BLaER1 (cell line): ENCODE data around the gene COX20.
"Not testable (repeated sequence)": the region's sequence is repeated elsewhere in the genome, so short reads cannot be mapped to it uniquely, and the experiment has no call there.

Source experiments
- H3K27ac ChIP-seq: shearing (Covaris generic); formaldehyde crosslinking; 2 replicates; pipeline ENCODE4 v1.8.1; 2022
- H3K27me3 ChIP-seq: shearing (Covaris generic); formaldehyde crosslinking; 2 replicates; pipeline ENCODE4 v1.8.1; 2022
- H3K36me3 ChIP-seq: shearing (Covaris generic); formaldehyde crosslinking; 2 replicates; pipeline ENCODE4 v1.8.1; 2022
- H3K4me1 ChIP-seq: shearing (Covaris generic); formaldehyde crosslinking; 2 replicates; pipeline ENCODE4 v1.8.1; 2022
- H3K4me2 ChIP-seq: shearing (Covaris generic); formaldehyde crosslinking; 2 replicates; pipeline ENCODE4 v1.8.1; 2022
- H3K4me3 ChIP-seq: shearing (Covaris generic); formaldehyde crosslinking; 2 replicates; pipeline ENCODE4 v1.8.1; 2022
- H3K9ac ChIP-seq: shearing (Covaris generic); formaldehyde crosslinking; 2 replicates; pipeline ENCODE4 v1.8.1; 2022
- H3K9me3 ChIP-seq: shearing (Covaris generic); formaldehyde crosslinking; 2 replicates; pipeline ENCODE4 v1.8.1; 2022
- H4K20me1 ChIP-seq: shearing (Covaris generic); formaldehyde crosslinking; 2 replicates; pipeline ENCODE4 v1.8.1; 2022
- Cebpa-rat ChIP-seq: shearing (Covaris generic); IDR thresholded peaks from 2 replicates; pipeline ENCODE4 v1.8.1; 2022

Gene COX20

DNA sequence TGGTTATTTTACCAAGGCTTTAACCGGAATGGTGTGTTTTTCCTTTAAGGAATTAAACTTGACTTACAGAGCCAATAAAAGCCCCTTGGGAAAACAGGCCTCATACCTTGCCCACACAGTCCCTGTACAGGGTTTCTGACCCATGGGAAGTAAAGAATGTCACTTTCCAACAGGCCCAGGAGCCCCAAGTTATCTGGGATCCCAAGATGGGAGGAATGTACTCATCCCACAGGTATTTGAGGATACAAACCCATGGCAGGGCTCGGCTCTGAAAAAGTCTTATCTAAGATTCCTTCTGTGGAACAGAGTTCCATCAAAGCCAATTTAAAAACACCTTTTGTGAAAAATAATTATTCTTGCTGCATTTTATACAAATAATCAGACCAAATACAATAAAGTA is 15.3 kb upstream of the COX20 start:
- Histone ChIP-seq H3K27me3 (no peaks in the 10 kb centered on the region; the same call in 1 of the 2 replicates), H3K36me3 (no peaks in the 10 kb centered on the region), H3K27ac (no peak overlapping the region), H3K4me2 (no peak overlapping the region), H3K4me3 (no peak overlapping the region), H4K20me1 (no peaks in the 10 kb centered on the region), H3K9me3 (no peaks in the 10 kb centered on the region), H3K4me1 (peaks cover 8% of the 10 kb centered on the region), H3K9ac (no peak overlapping the region)
- TF ChIP-seq Cebpa-rat: no peak

DNA sequence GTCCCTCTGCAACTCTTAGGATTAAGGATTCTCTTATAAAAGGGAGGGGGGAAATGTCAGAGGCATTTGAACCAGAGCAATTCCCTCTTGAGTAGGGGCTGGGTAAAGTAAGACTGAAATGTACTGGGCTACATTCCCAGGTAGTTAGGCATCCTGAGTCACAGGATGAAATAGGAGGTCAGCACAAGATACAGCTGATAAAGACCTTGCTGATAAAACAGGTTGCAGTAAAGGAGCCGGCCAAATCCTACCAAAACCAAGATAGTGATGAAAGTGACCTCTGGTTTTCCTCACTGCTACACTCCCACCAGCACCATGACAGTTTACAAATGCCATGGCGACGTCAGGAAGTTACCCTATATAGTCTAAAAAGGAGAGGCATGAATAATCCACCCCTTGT is 14.3 kb upstream of the COX20 start:
- Histone ChIP-seq H3K27ac (no peak overlapping the region), H3K4me2 (no peak overlapping the region), H3K4me1 (no peaks in the 10 kb centered on the region), H3K36me3 (no peaks in the 10 kb centered on the region), H3K4me3 (no peak overlapping the region), H3K9ac (no peak overlapping the region), H4K20me1 (no peaks in the 10 kb centered on the region), H3K9me3 (no peaks in the 10 kb centered on the region), H3K27me3 (no peaks in the 10 kb centered on the region)
- TF ChIP-seq Cebpa-rat: no peak

DNA sequence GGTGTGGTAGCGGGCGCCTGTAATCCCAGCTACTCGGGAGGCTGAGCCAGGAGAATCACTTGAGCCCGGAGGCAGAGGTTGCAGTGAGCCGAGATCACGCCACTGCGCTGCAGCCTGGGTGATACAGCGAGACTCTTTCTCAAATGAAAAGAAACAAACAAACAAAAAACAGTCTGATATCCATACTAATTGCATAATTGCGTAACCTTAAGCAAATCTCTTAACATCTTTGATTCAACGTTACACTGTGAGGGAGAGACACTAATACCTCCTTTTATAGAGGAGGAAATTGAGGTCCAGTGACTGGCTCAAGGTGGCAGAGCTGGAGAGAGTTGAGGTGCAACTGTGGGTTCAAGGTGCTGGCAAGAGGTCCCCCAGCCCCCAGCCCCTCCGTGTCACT is 12.6 kb upstream of the COX20 start:
- H3K4me2 ChIP-seq: no peak overlapping the region
- H3K27ac ChIP-seq: no peak overlapping the region

DNA sequence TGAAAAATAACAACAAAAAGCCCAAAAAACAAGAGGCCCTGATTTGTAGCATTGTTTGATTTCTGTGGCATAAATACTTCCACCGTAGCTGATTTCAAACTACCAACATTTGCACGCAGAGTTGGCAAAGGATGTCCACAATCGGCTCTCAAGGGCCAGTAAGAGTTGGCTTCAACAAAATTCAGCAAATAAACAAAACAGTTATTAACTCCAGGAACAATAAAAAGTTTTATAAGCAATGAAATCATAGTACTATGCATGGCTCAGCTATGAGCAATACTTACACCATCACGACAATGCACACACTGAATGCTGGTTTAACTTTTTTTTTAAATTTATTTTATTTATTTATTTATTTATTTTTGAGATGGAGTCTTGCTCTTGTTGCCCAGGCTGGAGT is 8.7 kb upstream of the COX20 start:
- no peaks in the 10 kb centered on the region for H4K20me1 ChIP-seq
- H3K4me3 ChIP-seq: no peak overlapping the region
- H3K4me1 ChIP-seq: peaks cover 18% of the 10 kb centered on the region
- H3K9me3 ChIP-seq: 0 out of 2 replicates have a peak, but pooled peaks cover 2% of the 10 kb centered on the region
- no peaks in the 10 kb centered on the region for H3K36me3 ChIP-seq
- no peak overlapping the region for H3K4me2 ChIP-seq
- H3K27ac ChIP-seq: no peak overlapping the region
- no peaks in the 10 kb centered on the region for H3K27me3 ChIP-seq
- no peak for TF ChIP-seq Cebpa-rat
- H3K9ac ChIP-seq: no peak overlapping the region

More for the DNA sequence above, 12.6 kb upstream of the COX20 start:
- Histone ChIP-seq H3K27me3 (no peaks in the 10 kb centered on the region), H3K4me1 (no peaks in the 10 kb centered on the region), H3K9me3 (no peaks in the 10 kb centered on the region), H3K4me3 (no peak overlapping the region), H3K9ac (no peak overlapping the region), H4K20me1 (no peaks in the 10 kb centered on the region), H3K36me3 (no peaks in the 10 kb centered on the region)
- peak; percentile 38; the same call in 1 of the 2 replicates for TF ChIP-seq Cebpa-rat

DNA sequence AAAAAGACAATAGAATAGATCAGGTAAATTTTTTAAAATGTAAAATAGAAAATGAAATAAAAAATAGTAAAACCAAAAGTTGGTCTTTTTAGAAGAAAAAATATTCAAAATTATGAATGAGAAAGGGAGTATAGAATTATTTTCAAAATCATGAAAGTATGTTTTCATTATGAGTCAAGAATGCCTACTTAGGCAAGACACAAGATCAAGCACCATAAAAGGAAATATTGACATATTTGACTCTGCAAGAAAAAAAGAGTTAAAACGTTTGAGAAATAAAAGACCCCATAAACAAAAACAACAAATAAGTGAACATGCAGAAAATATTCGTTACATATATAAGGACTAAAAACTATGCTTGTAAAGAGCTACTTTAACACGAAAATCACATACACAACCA is 4.8 kb upstream of the COX20 start:
- Histone ChIP-seq H3K36me3 (no peaks in the 10 kb centered on the region), H3K9ac (no peak overlapping the region), H3K4me1 (peaks cover 34% of the 10 kb centered on the region), H4K20me1 (no peaks in the 10 kb centered on the region), H3K27me3 (no peaks in the 10 kb centered on the region), H3K4me2 (no peak overlapping the region), H3K9me3 (0 out of 2 replicates have a peak, but pooled peaks cover 2% of the 10 kb centered on the region), H3K4me3 (no peak overlapping the region), H3K27ac (no peak overlapping the region)
- TF ChIP-seq Cebpa-rat: no peak

DNA sequence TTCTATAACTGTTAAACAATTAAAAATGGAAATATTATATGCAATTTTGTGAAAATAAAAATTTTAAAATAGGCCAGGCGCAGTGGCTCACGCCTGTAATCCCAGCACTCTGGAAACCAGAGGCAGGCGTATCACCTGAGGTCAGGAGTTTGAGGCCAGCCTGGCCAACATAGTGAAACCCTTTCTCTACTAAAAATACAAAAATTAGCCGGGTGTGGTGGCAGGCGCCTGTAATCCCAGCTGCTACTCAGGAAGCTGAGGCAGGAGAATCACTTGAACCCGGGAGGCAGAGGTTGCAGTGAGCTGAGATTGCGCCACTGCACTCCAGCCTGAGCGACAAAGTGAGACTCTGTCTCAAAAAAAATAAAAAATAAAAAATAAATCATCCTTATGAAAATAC is 2.2 kb upstream of the COX20 start:
- H3K4me1 ChIP-seq: peaks cover 54% of the 10 kb centered on the region
- not testable (repeated sequence) for H3K36me3 ChIP-seq, H3K9me3 ChIP-seq, H3K27me3 ChIP-seq
- peak overlapping the region; percentile 98 for H3K9ac ChIP-seq
- peak overlapping the region; percentile 85 for H3K4me2 ChIP-seq
- H3K4me3 ChIP-seq: peak overlapping the region; percentile 82
- H3K27ac ChIP-seq: peak overlapping the region; percentile 99
- H4K20me1 ChIP-seq: peaks cover 12% of the 10 kb centered on the region; the same call in 1 of the 2 replicates

DNA sequence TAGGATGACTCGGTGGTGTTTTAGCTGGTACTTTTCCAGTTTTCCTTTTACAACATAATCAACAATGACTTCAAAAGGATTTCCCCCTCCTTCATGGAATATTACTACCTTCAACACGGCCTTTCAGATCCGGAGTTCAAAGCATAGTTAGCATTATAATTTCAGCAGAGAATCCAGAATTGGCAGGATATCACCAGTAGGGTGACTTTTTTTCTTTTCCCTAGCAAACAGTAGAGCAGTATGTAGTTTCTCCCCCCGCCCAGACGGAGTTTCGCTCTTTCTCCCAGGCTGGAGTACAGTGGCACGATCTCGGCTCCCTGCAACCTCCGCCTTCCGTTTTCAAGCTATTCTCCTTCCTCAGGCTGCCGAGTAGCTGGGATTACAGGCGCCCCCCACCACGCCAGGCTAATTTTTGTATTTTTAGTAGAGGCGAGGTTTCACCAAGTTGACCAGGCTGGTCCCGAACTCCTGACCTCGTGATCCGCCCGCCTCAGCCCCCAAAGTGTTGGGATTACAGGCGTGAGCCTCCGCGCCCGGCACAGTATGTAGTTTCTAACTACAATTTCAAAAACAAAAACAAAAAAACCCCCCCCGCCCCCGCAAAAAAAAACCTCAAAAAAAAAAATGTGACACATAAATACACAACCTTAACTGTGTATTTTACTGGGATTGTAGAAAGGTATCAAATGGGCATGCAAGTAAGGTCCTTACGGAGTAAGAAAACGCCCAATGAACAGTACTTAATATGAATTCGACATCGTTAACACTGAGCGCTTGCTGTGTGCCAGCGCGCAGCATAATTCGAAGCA is 1.5 kb upstream of the COX20 start:
- Histone ChIP-seq H3K4me3 (peak overlapping the region; percentile 82), H3K27me3 (no peaks in the 10 kb centered on the region), H3K9me3 (0 out of 2 replicates have a peak, but pooled peaks cover 2% of the 10 kb centered on the region), H4K20me1 (peaks cover 19% of the 10 kb centered on the region; the same call in 1 of the 2 replicates), H3K27ac (peak overlapping the region; percentile 99), H3K4me1 (peaks cover 55% of the 10 kb centered on the region), H3K9ac (peak overlapping the region; percentile 98), H3K4me2 (peak overlapping the region; percentile 85), H3K36me3 (peaks cover 5% of the 10 kb centered on the region; the same call in 1 of the 2 replicates)
- TF ChIP-seq Cebpa-rat: no peak

DNA sequence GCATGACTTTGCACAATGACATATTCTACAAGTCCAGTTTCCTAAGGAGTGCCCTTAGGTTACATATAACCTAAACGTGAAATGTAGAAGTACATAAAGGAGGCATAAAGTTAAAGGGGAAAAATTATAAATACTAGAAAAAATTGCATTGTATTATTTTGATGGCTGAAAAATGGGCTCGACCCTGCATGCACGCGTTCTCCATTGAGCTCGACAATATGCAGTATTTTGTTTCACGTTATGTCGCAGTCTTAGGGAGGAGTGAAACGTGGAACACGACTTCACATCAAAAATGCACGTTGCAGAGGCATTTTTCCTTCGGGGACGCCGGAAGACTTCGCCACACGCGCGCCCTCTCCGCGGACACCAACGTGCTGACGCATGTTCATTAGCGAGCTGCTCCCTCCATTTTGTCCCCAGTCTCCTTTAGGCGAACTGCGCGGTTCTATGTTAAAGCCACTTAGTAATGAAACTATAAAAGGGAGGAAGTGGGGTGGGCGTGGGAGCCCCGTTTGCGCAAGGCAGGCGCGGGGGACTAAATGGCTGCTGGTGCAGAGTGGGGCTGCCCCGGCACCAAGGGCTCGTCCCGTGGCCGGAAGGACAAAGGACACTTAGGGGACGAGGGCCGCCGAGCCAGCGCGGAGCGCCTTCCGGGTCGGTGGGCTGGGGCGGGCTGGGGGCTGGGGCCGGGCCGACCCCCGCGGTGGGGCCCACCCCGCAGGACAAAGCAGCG is 749 bp upstream of the COX20 start:
- TF ChIP-seq Cebpa-rat: peak; percentile 81; the same call in 1 of the 2 replicates
- Histone ChIP-seq H3K4me2 (peak overlapping the region; percentile 85), H3K9me3 (no peaks in the 10 kb centered on the region), H3K27me3 (no peaks in the 10 kb centered on the region), H3K36me3 (peaks cover 13% of the 10 kb centered on the region; the same call in 1 of the 2 replicates), H4K20me1 (peaks cover 27% of the 10 kb centered on the region), H3K4me3 (peak overlapping the region; percentile 82), H3K9ac (peak overlapping the region; percentile 98), H3K4me1 (peaks cover 60% of the 10 kb centered on the region), H3K27ac (peak overlapping the region; percentile 99)

DNA sequence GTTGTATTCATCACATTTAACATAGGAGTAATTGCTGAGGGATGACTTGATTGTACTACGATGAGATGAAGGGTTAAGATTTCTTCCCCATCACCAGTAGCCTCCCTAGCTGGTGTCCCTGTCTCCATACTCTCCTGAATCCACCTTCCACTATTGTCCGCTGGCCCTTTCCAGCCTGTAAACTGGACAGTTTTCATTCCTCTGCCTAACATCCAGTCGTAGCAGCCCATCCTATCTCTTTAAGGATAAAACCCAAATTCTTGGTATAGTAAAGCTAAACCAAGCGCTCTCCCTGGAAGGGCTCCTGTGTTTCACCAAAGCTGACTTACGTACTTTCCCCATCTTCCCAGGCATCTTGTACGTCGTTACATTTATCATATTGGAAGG is 670 bp downstream of the COX20 start:
- H3K4me3 ChIP-seq: peak overlapping the region; percentile 82
- peak overlapping the region; percentile 99 for H3K27ac ChIP-seq
- TF ChIP-seq Cebpa-rat: no peak
- H3K4me1 ChIP-seq: peaks cover 71% of the 10 kb centered on the region
- no peaks in the 10 kb centered on the region for H3K27me3 ChIP-seq
- peak overlapping the region; percentile 85 for H3K4me2 ChIP-seq
- H3K9me3 ChIP-seq: no peaks in the 10 kb centered on the region
- H4K20me1 ChIP-seq: peaks cover 41% of the 10 kb centered on the region
- H3K9ac ChIP-seq: peak overlapping the region; percentile 98
- H3K36me3 ChIP-seq: peaks cover 27% of the 10 kb centered on the region

DNA sequence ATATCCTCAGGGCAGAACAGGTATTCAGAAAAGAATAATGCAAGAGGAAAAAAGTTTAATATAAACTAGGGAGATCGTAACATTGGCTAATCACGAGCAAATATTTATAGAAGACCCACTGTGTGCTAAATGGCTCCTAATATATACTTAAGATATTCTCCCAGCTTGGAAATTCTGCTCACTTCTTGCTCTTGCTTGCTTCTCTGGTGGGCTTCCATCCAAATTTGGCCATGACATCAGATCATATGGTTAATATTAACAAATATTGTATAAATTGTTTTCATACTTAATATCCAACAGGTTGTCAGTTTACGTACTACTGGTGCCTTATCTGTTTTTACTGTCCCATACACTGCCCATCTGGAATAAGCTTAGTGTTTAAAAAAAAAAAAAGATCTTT is 1.1 kb downstream of the COX20 start:
- H3K4me2 ChIP-seq: peak overlapping the region; percentile 85
- TF ChIP-seq Cebpa-rat: no peak
- peak overlapping the region; percentile 99 for H3K27ac ChIP-seq
- peaks cover 32% of the 10 kb centered on the region for H3K36me3 ChIP-seq
- H3K27me3 ChIP-seq: no peaks in the 10 kb centered on the region
- H4K20me1 ChIP-seq: peaks cover 45% of the 10 kb centered on the region
- H3K4me3 ChIP-seq: peak overlapping the region; percentile 82
- H3K4me1 ChIP-seq: peaks cover 70% of the 10 kb centered on the region
- no peaks in the 10 kb centered on the region for H3K9me3 ChIP-seq
- peak overlapping the region; percentile 98 for H3K9ac ChIP-seq
